SK-N-SH (cell line): ENCODE results near the gene MIGA2. TPM values are rescaled to one million over a fixed set of nuclear protein-coding genes. Genes with fewer than 3 reads are reported as not detected.

Source experiments
- CTCF ChIA-PET: fragments of 300-600, 350-600 bp; formaldehyde crosslinking; extraction: SDS; loops from one replicate; lab custom pipeline; 2021; lab: Yijun Ruan, JAX
- POLR2A ChIA-PET: fragments of 350-600 bp; sonication (Branson Sonifier 250); formaldehyde crosslinking; extraction: SDS; loops from one replicate; lab custom pipeline; 2020; ENCODE audit warnings: antibody characterized with exemption, inconsistent platforms; lab: Yijun Ruan, JAX
- DNase-seq: peaks from one replicate; pipeline ENCODE4 v3.0.0; 2012
- H2AFZ ChIP-seq: fragments of 200-600 bp; sonication (generic); 2 replicates; pipeline ENCODE4 v1.8.1; 2016; ENCODE audit warnings: antibody characterized with exemption, mild to moderate bottlenecking, low read depth
- H3F3A ChIP-seq: fragments of 200-600 bp; sonication (generic); replicated peaks from 2 replicates; pipeline ENCODE3; 2016; ENCODE audit warnings: antibody characterized with exemption, mild to moderate bottlenecking; ENCODE audit not compliant: insufficient read depth
- H3K27ac ChIP-seq, 2 experiments: fragments of 200-500 bp in 1 of 2; fragments of 200-600 bp in 1 of 2; sonication (Bioruptor generic) in 1 of 2; sonication (generic), shearing (Covaris generic) in 1 of 2; 2 replicates each; pipeline versions ENCODE4 v1.5.1 to v1.6.1; 2014 to 2016; ENCODE audit warnings: low read depth in 2 of 2, inconsistent platforms in 1 of 2, low read length in 1 of 2, mild to moderate bottlenecking in 1 of 2, mixed read lengths in 1 of 2
- H3K27me3 ChIP-seq: fragments of 200-600 bp; sonication (generic), shearing (Covaris generic); 2 replicates; pipeline ENCODE4 v1.6.1; 2016; ENCODE audit warnings: mixed run types; ENCODE audit not compliant: insufficient read depth
- H3K36me3 ChIP-seq, 2 experiments: fragments of 200-500 bp in 1 of 2; fragments of 200-600 bp in 1 of 2; sonication (Bioruptor generic) in 1 of 2; sonication (generic) in 1 of 2; replicated peaks in 1 of 2; 2 replicates each; pipeline versions ENCODE3 to v1.5.1; 2014 to 2016; ENCODE audit warnings: low read length in 1 of 2, mild to moderate bottlenecking in 1 of 2; ENCODE audit not compliant: insufficient read depth in 2 of 2, control insufficient read depth in 1 of 2
- H3K4me1 ChIP-seq, 2 experiments: fragments of 200-500 bp in 1 of 2; fragments of 200-600 bp in 1 of 2; sonication (Bioruptor generic) in 1 of 2; sonication (generic), shearing (Covaris generic) in 1 of 2; 2 replicates each; pipeline versions ENCODE4 v1.5.1 to v1.6.1; 2014 to 2016; ENCODE audit warnings: low read depth in 1 of 2, low read length in 1 of 2, mixed run types in 1 of 2; ENCODE audit not compliant: insufficient read depth in 2 of 2, control insufficient read depth in 1 of 2
- H3K4me2 ChIP-seq: fragments of 200-600 bp; sonication (generic), shearing (Covaris generic); 2 replicates; pipeline ENCODE4 v1.6.1; 2017; ENCODE audit warnings: mixed run types
- H3K4me3 ChIP-seq, 2 experiments: fragments of 200-500 bp in 1 of 2; fragments of 200-600 bp in 1 of 2; sonication (Bioruptor generic) in 1 of 2; sonication (generic), shearing (Covaris generic) in 1 of 2; 2 replicates each; pipeline versions ENCODE4 v1.5.1 to v1.8.1; 2014 to 2016; ENCODE audit warnings: low read depth in 2 of 2, inconsistent platforms in 1 of 2, low read length in 1 of 2, mild to moderate bottlenecking in 1 of 2, mixed read lengths in 1 of 2, moderate library complexity in 1 of 2
- H3K79me2 ChIP-seq: fragments of 200-600 bp; sonication (generic); 2 replicates; pipeline ENCODE4 v1.8.1; 2017; ENCODE audit warnings: mild to moderate bottlenecking; ENCODE audit not compliant: insufficient read depth
- H3K9ac ChIP-seq: fragments of 200-600 bp; sonication (generic); 2 replicates; pipeline ENCODE4 v1.6.1; 2017; ENCODE audit warnings: mixed run types
- H3K9me2 ChIP-seq: fragments of 200-600 bp; sonication (generic); 2 replicates; pipeline ENCODE4 v1.6.1; 2017; ENCODE audit warnings: mixed run types
- H3K9me3 ChIP-seq: fragments of 200-600 bp; sonication (generic); 2 replicates; pipeline ENCODE4 v1.6.1; 2017; ENCODE audit warnings: mixed run types, mild to moderate bottlenecking, moderate library complexity
- H4K20me1 ChIP-seq: fragments of 200-600 bp; sonication (generic); 2 replicates; pipeline ENCODE4 v1.6.1; 2017; ENCODE audit warnings: mild to moderate bottlenecking, mixed run types; ENCODE audit not compliant: insufficient read depth
- FOXJ3 ChIP-seq: sonication (generic); formaldehyde crosslinking; IDR thresholded peaks from 2 replicates; pipeline ENCODE4 v1.5.1; 2020; ENCODE audit warnings: mild to moderate bottlenecking, missing genetic modification reagents
- GABPA ChIP-seq: IDR thresholded peaks from 2 replicates; pipeline ENCODE4 v1.4.0; 2012; ENCODE audit warnings: low read depth, mild to moderate bottlenecking
- GATA2 ChIP-seq: sonication (generic); formaldehyde crosslinking; IDR thresholded peaks from 2 replicates; pipeline ENCODE4 v1.5.0; 2020; ENCODE audit warnings: mild to moderate bottlenecking, missing genetic modification reagents
- MXI1 ChIP-seq: IDR thresholded peaks from 2 replicates; pipeline ENCODE4 v1.6.1; 2012; ENCODE audit warnings: mild to moderate bottlenecking, low read depth, low read length, improper control_type of control experiment
- NRF1 ChIP-seq: IDR thresholded peaks from 2 replicates; pipeline ENCODE4 v1.6.1; 2012; ENCODE audit warnings: low read depth, mild to moderate bottlenecking, low read length
- POLR2AphosphoS5 ChIP-seq: IDR thresholded peaks from 2 replicates; pipeline ENCODE4 v1.6.1; 2012; ENCODE audit warnings: low read depth, low read length
- RAD21 ChIP-seq: IDR thresholded peaks from 2 replicates; pipeline ENCODE4 v1.6.1; 2012; ENCODE audit warnings: mild to moderate bottlenecking, low read length
- RCOR1 ChIP-seq: fragments of 150-350 bp; IDR thresholded peaks from 2 replicates; pipeline ENCODE4 v1.6.1; 2017; ENCODE audit warnings: antibody characterized with exemption, low read length
- SIN3A ChIP-seq: IDR thresholded peaks from 2 replicates; pipeline ENCODE4 v1.6.1; 2012; ENCODE audit warnings: low read depth, mild to moderate bottlenecking, low read length, moderate library complexity, borderline replicate concordance
- SMC3 ChIP-seq: IDR thresholded peaks from 2 replicates; pipeline ENCODE4 v1.6.1; 2012; ENCODE audit warnings: low read depth, low read length, improper control_type of control experiment
- TAF1 ChIP-seq: IDR thresholded peaks from 2 replicates; pipeline ENCODE4 v1.6.1; 2012; ENCODE audit warnings: low read depth, mild to moderate bottlenecking, low read length, moderate library complexity, borderline replicate concordance
- TCF12 ChIP-seq: IDR thresholded peaks from 2 replicates; pipeline ENCODE4 v1.4.0; 2012
- YY1 ChIP-seq: IDR thresholded peaks from 2 replicates; pipeline ENCODE4 v1.4.0; 2012; ENCODE audit warnings: low read depth, mild to moderate bottlenecking
- WGBS: methylation state at CpG from one replicate; pipeline ENCODE4 v1.1.6; 2017; ENCODE audit warnings: low lambda C conversion rate; 5-methylcytosine and 5-hydroxymethylcytosine counted together
- polyA plus RNA-seq, 3 experiments: library from polyadenylated mRNA; depleted of rRNA; stranded (reverse); fragments of >200 nt; gene quantifications; 2 replicates each; pipeline ENCODE4 v1.2.3, GENCODE V29; 2012
- TF ChIP-seq, protein P1 (sequence below): IDR thresholded peaks from 2 replicates; pipeline ENCODE4; 2012
- TF ChIP-seq, protein P2 (sequence below): fragments of 150-350 bp; IDR thresholded peaks from 2 replicates; pipeline ENCODE4 v1.6.1; 2017; ENCODE audit warnings: antibody characterized with exemption, low read length, low read depth, borderline replicate concordance
- TF ChIP-seq, protein P3 (sequence below): fragments of 200-600 bp; sonication (generic); IDR thresholded peaks from 2 replicates; pipeline ENCODE4 v1.6.1; 2017; ENCODE audit warnings: antibody characterized with exemption, mild to moderate bottlenecking, moderate library complexity
- TF ChIP-seq, protein P4 (sequence below): IDR thresholded peaks from 2 replicates; pipeline ENCODE4 v1.6.1; 2012; ENCODE audit warnings: mild to moderate bottlenecking, low read depth, low read length, moderate library complexity
- TF ChIP-seq, protein P5 (sequence below): fragments of 150-350 bp; IDR thresholded peaks from 2 replicates; pipeline ENCODE4 v1.6.1; 2016; ENCODE audit warnings: mild to moderate bottlenecking, low read depth, low read length

MIGA2 gene
- polyA plus RNA-seq, 1 of the 3 experiments (the other 2 are of a cell fraction), result 21.2 TPM

DNA sequence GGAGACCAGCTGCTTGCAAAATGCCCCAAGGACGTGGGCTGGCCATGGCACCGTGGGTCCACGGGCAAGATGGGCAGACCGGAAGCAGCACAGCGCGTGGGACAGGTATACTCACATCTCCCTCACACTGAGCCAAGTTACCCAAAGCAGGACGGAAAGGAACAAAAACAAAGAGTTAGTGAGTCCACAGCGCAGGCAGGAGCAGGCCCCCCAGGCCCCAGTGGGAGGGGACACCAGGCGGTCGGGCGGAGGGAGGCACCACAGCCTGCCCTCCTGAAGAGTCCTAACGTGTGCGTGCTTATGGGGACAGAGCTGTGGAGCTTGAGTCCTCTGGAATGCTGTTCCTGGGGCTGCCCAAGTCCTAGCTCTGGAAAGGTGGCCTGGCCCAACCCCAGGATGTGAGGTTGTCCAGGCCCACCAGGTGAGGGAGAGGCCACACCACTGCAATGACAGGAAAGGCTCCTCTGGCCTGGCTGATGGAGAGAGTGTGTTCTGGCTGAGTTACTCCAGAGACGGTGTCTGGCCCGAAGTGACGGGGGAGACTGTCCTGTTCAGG lies 23.5 kb upstream of the MIGA2 start (continued):
- TF ChIP-seq, protein P1, sequence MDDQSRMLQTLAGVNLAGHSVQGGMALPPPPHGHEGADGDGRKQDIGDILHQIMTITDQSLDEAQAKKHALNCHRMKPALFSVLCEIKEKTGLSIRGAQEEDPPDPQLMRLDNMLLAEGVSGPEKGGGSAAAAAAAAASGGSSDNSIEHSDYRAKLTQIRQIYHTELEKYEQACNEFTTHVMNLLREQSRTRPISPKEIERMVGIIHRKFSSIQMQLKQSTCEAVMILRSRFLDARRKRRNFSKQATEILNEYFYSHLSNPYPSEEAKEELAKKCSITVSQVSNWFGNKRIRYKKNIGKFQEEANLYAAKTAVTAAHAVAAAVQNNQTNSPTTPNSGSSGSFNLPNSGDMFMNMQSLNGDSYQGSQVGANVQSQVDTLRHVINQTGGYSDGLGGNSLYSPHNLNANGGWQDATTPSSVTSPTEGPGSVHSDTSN, result no peak

DNA sequence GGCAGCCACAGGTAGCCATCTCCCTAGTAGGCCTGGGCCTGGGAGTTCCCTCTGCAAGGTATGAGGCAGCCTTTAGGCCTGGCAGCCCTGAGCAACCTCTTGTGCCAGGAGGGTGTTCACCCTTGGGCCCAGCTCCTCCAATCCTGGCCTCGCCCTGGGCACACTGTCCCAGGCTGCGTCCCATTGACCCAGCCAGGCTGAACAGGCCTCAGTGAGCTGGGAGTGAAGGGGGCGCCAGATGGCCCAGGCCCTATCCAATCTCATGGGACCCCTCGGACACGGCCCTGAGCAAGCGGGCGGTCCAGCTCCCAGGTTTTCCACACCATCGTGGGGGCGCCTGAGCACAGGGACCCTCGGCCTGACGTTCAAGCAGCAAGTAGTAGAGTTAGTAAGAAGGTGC lies 22.8 kb upstream of the MIGA2 start:
- no peak overlapping the region for H3K27ac ChIP-seq
- WGBS, result no CpG with 5 or more reads among the region's 11 CpGs
- no peaks in the 10 kb centered on the region for H3K27me3 ChIP-seq
- H3K9me3 ChIP-seq, result no peaks in the 10 kb centered on the region
- POLR2A ChIA-PET, result interaction anchor here (1.4 kb wide), 1 partner anchor 9 kb away, joined by 4 read pairs; no protein-coding TSS in a partner anchor
- no peaks in the 10 kb centered on the region for H3K9me2 ChIP-seq
- no peak overlapping the region for H3K4me3 ChIP-seq
- DNase-seq, result no peak
- peaks cover 7 to 38% of the 10 kb centered on the region in 2 experiments for H3K36me3 ChIP-seq
- no peaks in the 10 kb centered on the region; a peak in 1 of 4 replicates for H3K4me1 ChIP-seq
- H4K20me1 ChIP-seq, result no peaks in the 10 kb centered on the region
- no peak for TF ChIP-seq RAD21
- TF ChIP-seq, protein P2, sequence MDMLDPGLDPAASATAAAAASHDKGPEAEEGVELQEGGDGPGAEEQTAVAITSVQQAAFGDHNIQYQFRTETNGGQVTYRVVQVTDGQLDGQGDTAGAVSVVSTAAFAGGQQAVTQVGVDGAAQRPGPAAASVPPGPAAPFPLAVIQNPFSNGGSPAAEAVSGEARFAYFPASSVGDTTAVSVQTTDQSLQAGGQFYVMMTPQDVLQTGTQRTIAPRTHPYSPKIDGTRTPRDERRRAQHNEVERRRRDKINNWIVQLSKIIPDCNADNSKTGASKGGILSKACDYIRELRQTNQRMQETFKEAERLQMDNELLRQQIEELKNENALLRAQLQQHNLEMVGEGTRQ, result no peak
- TF ChIP-seq SIN3A, result no peak
- TF ChIP-seq, protein P3, sequence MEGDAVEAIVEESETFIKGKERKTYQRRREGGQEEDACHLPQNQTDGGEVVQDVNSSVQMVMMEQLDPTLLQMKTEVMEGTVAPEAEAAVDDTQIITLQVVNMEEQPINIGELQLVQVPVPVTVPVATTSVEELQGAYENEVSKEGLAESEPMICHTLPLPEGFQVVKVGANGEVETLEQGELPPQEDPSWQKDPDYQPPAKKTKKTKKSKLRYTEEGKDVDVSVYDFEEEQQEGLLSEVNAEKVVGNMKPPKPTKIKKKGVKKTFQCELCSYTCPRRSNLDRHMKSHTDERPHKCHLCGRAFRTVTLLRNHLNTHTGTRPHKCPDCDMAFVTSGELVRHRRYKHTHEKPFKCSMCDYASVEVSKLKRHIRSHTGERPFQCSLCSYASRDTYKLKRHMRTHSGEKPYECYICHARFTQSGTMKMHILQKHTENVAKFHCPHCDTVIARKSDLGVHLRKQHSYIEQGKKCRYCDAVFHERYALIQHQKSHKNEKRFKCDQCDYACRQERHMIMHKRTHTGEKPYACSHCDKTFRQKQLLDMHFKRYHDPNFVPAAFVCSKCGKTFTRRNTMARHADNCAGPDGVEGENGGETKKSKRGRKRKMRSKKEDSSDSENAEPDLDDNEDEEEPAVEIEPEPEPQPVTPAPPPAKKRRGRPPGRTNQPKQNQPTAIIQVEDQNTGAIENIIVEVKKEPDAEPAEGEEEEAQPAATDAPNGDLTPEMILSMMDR, result no peak
- no peak for TF ChIP-seq FOXJ3 (CRISPR knock-in tag)
- TF ChIP-seq MXI1, result no peak
- TF ChIP-seq, protein P4, sequence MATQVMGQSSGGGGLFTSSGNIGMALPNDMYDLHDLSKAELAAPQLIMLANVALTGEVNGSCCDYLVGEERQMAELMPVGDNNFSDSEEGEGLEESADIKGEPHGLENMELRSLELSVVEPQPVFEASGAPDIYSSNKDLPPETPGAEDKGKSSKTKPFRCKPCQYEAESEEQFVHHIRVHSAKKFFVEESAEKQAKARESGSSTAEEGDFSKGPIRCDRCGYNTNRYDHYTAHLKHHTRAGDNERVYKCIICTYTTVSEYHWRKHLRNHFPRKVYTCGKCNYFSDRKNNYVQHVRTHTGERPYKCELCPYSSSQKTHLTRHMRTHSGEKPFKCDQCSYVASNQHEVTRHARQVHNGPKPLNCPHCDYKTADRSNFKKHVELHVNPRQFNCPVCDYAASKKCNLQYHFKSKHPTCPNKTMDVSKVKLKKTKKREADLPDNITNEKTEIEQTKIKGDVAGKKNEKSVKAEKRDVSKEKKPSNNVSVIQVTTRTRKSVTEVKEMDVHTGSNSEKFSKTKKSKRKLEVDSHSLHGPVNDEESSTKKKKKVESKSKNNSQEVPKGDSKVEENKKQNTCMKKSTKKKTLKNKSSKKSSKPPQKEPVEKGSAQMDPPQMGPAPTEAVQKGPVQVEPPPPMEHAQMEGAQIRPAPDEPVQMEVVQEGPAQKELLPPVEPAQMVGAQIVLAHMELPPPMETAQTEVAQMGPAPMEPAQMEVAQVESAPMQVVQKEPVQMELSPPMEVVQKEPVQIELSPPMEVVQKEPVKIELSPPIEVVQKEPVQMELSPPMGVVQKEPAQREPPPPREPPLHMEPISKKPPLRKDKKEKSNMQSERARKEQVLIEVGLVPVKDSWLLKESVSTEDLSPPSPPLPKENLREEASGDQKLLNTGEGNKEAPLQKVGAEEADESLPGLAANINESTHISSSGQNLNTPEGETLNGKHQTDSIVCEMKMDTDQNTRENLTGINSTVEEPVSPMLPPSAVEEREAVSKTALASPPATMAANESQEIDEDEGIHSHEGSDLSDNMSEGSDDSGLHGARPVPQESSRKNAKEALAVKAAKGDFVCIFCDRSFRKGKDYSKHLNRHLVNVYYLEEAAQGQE, result no peak
- no peak for TF ChIP-seq SMC3
- no peak for TF ChIP-seq RCOR1
- no peak for TF ChIP-seq GABPA
- no peak for TF ChIP-seq NRF1
- TF ChIP-seq, protein P5, sequence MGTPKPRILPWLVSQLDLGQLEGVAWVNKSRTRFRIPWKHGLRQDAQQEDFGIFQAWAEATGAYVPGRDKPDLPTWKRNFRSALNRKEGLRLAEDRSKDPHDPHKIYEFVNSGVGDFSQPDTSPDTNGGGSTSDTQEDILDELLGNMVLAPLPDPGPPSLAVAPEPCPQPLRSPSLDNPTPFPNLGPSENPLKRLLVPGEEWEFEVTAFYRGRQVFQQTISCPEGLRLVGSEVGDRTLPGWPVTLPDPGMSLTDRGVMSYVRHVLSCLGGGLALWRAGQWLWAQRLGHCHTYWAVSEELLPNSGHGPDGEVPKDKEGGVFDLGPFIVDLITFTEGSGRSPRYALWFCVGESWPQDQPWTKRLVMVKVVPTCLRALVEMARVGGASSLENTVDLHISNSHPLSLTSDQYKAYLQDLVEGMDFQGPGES, result no peak
- TF ChIP-seq TAF1, result no peak
- no peak for TF ChIP-seq YY1
- TF ChIP-seq TCF12, result no peak
- no peak for TF ChIP-seq POLR2AphosphoS5
- TF ChIP-seq GATA2 (CRISPR knock-in tag), result no peak
- TF ChIP-seq, protein P1, result no peak
- peaks cover 5% of the 10 kb centered on the region for H3F3A ChIP-seq
- CTCF ChIA-PET, result interaction anchor here (1.0 kb wide), 1 partner anchor 21 kb away, joined by 4 read pairs; no protein-coding TSS in a partner anchor
- H3K4me2 ChIP-seq, result no peak overlapping the region
- no peaks in the 10 kb centered on the region for H3K79me2 ChIP-seq
- no peak overlapping the region for H3K9ac ChIP-seq
- no peak overlapping the region for H2AFZ ChIP-seq
